Measurements from ENCODE around the gene RPP25.

RPP25 gene

GRCh38 chr15:74995182-74995778, 38.7 kb upstream of the RPP25 start, which contains the start of gene SCAMP5:
SCAMP5 (plus strand) TSS chr15:74995563; CDS start chr15:75011840, 16,277 bp downstream.
- Histone ChIP-seq H3K9me3 (ENCODE audit: insufficient read depth, low read length) (no peaks in the 10 kb centered on the region), H3K9ac (ENCODE audit: insufficient read length, low read depth) (peak within 1 kb of the TSS; percentile 88), H3K4me1 (ENCODE audit: insufficient read depth, insufficient read length) (no peaks in the 10 kb centered on the region), H3K4me3 (ENCODE audit: insufficient read length, low read depth) (peak within 1 kb of the TSS; percentile 69), H3K36me3 (ENCODE audit: insufficient read depth, insufficient read length, low read length) (no peaks in the 10 kb centered on the region), H3K27me3 (ENCODE audit: insufficient read depth, insufficient read length) (peaks cover 52% of the 10 kb centered on the region)
- no peak for TF ChIP-seq ZNF274 (IDR thresholded peaks at IDR 0.05; ENCODE audit: low read depth, low read length)
- TF ChIP-seq SUZ12 (IDR thresholded peaks at IDR 0.05; ENCODE audit: extremely low read depth, insufficient read depth, insufficient read length) = no peak
- TF ChIP-seq YY1 (IDR thresholded peaks at IDR 0.05; ENCODE audit: insufficient read depth, insufficient read length) = no peak
- peak; percentile 94 for DNase-seq (ENCODE audit: low read depth, low spot score)

GRCh38 chr15:74994685-74995084, 38.1 kb upstream of the RPP25 start:
- H3K9me3 ChIP-seq (ENCODE audit: insufficient read depth, low read length) = no peaks in the 10 kb centered on the region
- no peaks in the 10 kb centered on the region for H3K36me3 ChIP-seq (ENCODE audit: insufficient read depth, insufficient read length, low read length)
- no peaks in the 10 kb centered on the region for H3K4me1 ChIP-seq (ENCODE audit: insufficient read depth, insufficient read length)
- H3K4me3 ChIP-seq (ENCODE audit: insufficient read length, low read depth) = no peak overlapping the region
- TF ChIP-seq YY1 (IDR thresholded peaks at IDR 0.05; ENCODE audit: insufficient read depth, insufficient read length) (no peak), ZNF274 (IDR thresholded peaks at IDR 0.05; ENCODE audit: low read depth, low read length) (no peak), SUZ12 (IDR thresholded peaks at IDR 0.05; ENCODE audit: extremely low read depth, insufficient read depth, insufficient read length) (no peak)
- peaks cover 52% of the 10 kb centered on the region for H3K27me3 ChIP-seq (ENCODE audit: insufficient read depth, insufficient read length)
- no peak overlapping the region for H3K9ac ChIP-seq (ENCODE audit: insufficient read length, low read depth)
- no peak for DNase-seq (ENCODE audit: low read depth, low spot score)

GRCh38 chr15:74994236-74994635, 37.7 kb upstream of the RPP25 start:
- H3K4me3 ChIP-seq (ENCODE audit: insufficient read length, low read depth) = no peak overlapping the region
- no peak overlapping the region for H3K9ac ChIP-seq (ENCODE audit: insufficient read length, low read depth)
- DNase-seq (ENCODE audit: low read depth, low spot score) = no peak
- no peaks in the 10 kb centered on the region for H3K9me3 ChIP-seq (ENCODE audit: insufficient read depth, low read length)
- TF ChIP-seq ZNF274 (IDR thresholded peaks at IDR 0.05; ENCODE audit: low read depth, low read length) = no peak
- no peak for TF ChIP-seq SUZ12 (IDR thresholded peaks at IDR 0.05; ENCODE audit: extremely low read depth, insufficient read depth, insufficient read length)
- no peak for TF ChIP-seq YY1 (IDR thresholded peaks at IDR 0.05; ENCODE audit: insufficient read depth, insufficient read length)
- H3K27me3 ChIP-seq (ENCODE audit: insufficient read depth, insufficient read length) = peaks cover 52% of the 10 kb centered on the region
- H3K4me1 ChIP-seq (ENCODE audit: insufficient read depth, insufficient read length) = no peaks in the 10 kb centered on the region
- H3K36me3 ChIP-seq (ENCODE audit: insufficient read depth, insufficient read length, low read length) = no peaks in the 10 kb centered on the region

GRCh38 chr15:74992619-74993018, 36.0 kb upstream of the RPP25 start:
- no peak for TF ChIP-seq SUZ12 (IDR thresholded peaks at IDR 0.05; ENCODE audit: extremely low read depth, insufficient read depth, insufficient read length)
- TF ChIP-seq ZNF274 (IDR thresholded peaks at IDR 0.05; ENCODE audit: low read depth, low read length) = no peak
- TF ChIP-seq YY1 (IDR thresholded peaks at IDR 0.05; ENCODE audit: insufficient read depth, insufficient read length) = no peak
- DNase-seq (ENCODE audit: low read depth, low spot score) = no peak

GRCh38 chr15:74989527-74989926, 33.0 kb upstream of the RPP25 start:
- DNase-seq (ENCODE audit: low read depth, low spot score) = no peak
- H3K27me3 ChIP-seq (ENCODE audit: insufficient read depth, insufficient read length) = peaks cover 24% of the 10 kb centered on the region
- no peak overlapping the region for H3K9ac ChIP-seq (ENCODE audit: insufficient read length, low read depth)
- TF ChIP-seq YY1 (IDR thresholded peaks at IDR 0.05; ENCODE audit: insufficient read depth, insufficient read length) (no peak), ZNF274 (IDR thresholded peaks at IDR 0.05; ENCODE audit: low read depth, low read length) (no peak), SUZ12 (IDR thresholded peaks at IDR 0.05; ENCODE audit: extremely low read depth, insufficient read depth, insufficient read length) (no peak)
- H3K9me3 ChIP-seq (ENCODE audit: insufficient read depth, low read length) = no peaks in the 10 kb centered on the region
- no peaks in the 10 kb centered on the region for H3K36me3 ChIP-seq (ENCODE audit: insufficient read depth, insufficient read length, low read length)
- no peak overlapping the region for H3K4me3 ChIP-seq (ENCODE audit: insufficient read length, low read depth)
- no peaks in the 10 kb centered on the region for H3K4me1 ChIP-seq (ENCODE audit: insufficient read depth, insufficient read length)

More at GRCh38 chr15:74992619-74993018, 36.0 kb upstream of the RPP25 start:
- Histone ChIP-seq H3K36me3 (ENCODE audit: insufficient read depth, insufficient read length, low read length) (no peaks in the 10 kb centered on the region), H3K4me3 (ENCODE audit: insufficient read length, low read depth) (no peak overlapping the region), H3K9ac (ENCODE audit: insufficient read length, low read depth) (no peak overlapping the region), H3K4me1 (ENCODE audit: insufficient read depth, insufficient read length) (no peaks in the 10 kb centered on the region), H3K9me3 (ENCODE audit: insufficient read depth, low read length) (no peaks in the 10 kb centered on the region), H3K27me3 (ENCODE audit: insufficient read depth, insufficient read length) (peaks cover 50% of the 10 kb centered on the region)

GRCh38 chr15:74988007-74988800, 31.6 kb upstream of the RPP25 start:
- H3K4me1 ChIP-seq (ENCODE audit: insufficient read depth, insufficient read length) = no peaks in the 10 kb centered on the region
- no peaks in the 10 kb centered on the region for H3K9me3 ChIP-seq (ENCODE audit: insufficient read depth, low read length)
- DNase-seq (ENCODE audit: low read depth, low spot score) = peak; percentile 30
- H3K36me3 ChIP-seq (ENCODE audit: insufficient read depth, insufficient read length, low read length) = no peaks in the 10 kb centered on the region
- no peak for TF ChIP-seq YY1 (IDR thresholded peaks at IDR 0.05; ENCODE audit: insufficient read depth, insufficient read length)
- TF ChIP-seq SUZ12 (IDR thresholded peaks at IDR 0.05; ENCODE audit: extremely low read depth, insufficient read depth, insufficient read length) = no peak
- TF ChIP-seq ZNF274 (IDR thresholded peaks at IDR 0.05; ENCODE audit: low read depth, low read length) = no peak
- no peak overlapping the region for H3K9ac ChIP-seq (ENCODE audit: insufficient read length, low read depth)
- H3K27me3 ChIP-seq (ENCODE audit: insufficient read depth, insufficient read length) = peaks cover 12% of the 10 kb centered on the region
- no peak overlapping the region for H3K4me3 ChIP-seq (ENCODE audit: insufficient read length, low read depth)

- Histone ChIP-seq H3K27me3 (ENCODE audit: insufficient read depth, insufficient read length) (no peaks in the 10 kb centered on the region), H3K9ac (ENCODE audit: insufficient read length, low read depth) (no peak overlapping the region), H3K9me3 (ENCODE audit: insufficient read depth, low read length) (no peaks in the 10 kb centered on the region), H3K4me1 (ENCODE audit: insufficient read depth, insufficient read length) (peaks cover 5% of the 10 kb centered on the region), H3K4me3 (ENCODE audit: insufficient read length, low read depth) (no peak overlapping the region), H3K36me3 (ENCODE audit: insufficient read depth, insufficient read length, low read length) (no peaks in the 10 kb centered on the region)
- TF ChIP-seq SUZ12 (IDR thresholded peaks at IDR 0.05; ENCODE audit: extremely low read depth, insufficient read depth, insufficient read length) (no peak), ZNF274 (IDR thresholded peaks at IDR 0.05; ENCODE audit: low read depth, low read length) (no peak), YY1 (IDR thresholded peaks at IDR 0.05; ENCODE audit: insufficient read depth, insufficient read length) (no peak)
- no peak for DNase-seq (ENCODE audit: low read depth, low spot score)
Measured at GRCh38 chr15:74983725-74984231, 27.2 kb upstream of the RPP25 start.
